HG02678 (cell line): ENCODE results near the gene MBIP.
"Not testable (repeated sequence)": the region's sequence is repeated elsewhere in the genome, so short reads cannot be mapped to it uniquely, and the experiment has no call there.

ENCODE experiments used
- ATAC-seq: cut with Tn5 transposase; IDR thresholded peaks from one replicate; pipeline ENCODE4 v1.9.1; 2021; ENCODE audit warnings: mild to moderate bottlenecking, moderate library complexity; ENCODE audit not compliant: unreplicated experiment

The MBIP gene, protein sequence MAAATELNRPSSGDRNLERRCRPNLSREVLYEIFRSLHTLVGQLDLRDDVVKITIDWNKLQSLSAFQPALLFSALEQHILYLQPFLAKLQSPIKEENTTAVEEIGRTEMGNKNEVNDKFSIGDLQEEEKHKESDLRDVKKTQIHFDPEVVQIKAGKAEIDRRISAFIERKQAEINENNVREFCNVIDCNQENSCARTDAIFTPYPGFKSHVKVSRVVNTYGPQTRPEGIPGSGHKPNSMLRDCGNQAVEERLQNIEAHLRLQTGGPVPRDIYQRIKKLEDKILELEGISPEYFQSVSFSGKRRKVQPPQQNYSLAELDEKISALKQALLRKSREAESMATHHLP

DNA sequence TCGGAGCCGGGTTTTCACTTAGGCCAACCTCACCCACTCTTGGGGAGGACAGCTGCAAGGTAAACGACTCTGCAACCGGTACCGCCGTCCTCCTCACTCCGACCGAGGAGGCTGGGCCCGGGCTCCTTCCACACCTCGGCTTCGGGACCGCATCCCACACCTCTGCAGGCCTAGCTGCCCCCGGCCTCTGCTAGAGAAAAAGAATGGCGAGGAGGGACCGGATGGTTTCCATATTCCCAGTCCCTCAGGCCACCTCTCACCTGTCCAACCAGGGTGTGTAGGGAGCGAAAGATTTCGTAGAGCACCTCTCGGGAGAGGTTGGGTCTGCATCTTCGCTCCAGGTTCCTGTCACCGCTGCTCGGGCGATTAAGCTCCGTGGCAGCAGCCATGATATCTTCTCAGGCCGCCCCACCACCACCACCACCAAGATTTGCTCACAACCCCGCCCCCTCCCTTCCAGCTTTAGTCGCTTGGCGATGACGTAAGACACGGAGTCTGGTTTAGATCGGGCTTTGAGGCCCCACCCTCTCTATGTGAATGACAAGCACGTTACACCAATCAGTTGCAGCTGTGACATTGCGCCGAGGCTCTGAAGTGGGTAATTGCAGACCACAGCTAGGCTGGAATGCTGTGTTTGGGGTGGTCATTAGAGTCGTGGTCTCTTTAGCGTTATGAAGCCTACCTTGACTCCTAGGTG, at the start of gene MBIP:
Gene MBIP, minus strand, starts transcription at position 438 of the 697 bp plus-strand sequence. Its CDS starts 49 bp downstream, at position 389.
- ATAC-seq: peak; percentile 98

DNA sequence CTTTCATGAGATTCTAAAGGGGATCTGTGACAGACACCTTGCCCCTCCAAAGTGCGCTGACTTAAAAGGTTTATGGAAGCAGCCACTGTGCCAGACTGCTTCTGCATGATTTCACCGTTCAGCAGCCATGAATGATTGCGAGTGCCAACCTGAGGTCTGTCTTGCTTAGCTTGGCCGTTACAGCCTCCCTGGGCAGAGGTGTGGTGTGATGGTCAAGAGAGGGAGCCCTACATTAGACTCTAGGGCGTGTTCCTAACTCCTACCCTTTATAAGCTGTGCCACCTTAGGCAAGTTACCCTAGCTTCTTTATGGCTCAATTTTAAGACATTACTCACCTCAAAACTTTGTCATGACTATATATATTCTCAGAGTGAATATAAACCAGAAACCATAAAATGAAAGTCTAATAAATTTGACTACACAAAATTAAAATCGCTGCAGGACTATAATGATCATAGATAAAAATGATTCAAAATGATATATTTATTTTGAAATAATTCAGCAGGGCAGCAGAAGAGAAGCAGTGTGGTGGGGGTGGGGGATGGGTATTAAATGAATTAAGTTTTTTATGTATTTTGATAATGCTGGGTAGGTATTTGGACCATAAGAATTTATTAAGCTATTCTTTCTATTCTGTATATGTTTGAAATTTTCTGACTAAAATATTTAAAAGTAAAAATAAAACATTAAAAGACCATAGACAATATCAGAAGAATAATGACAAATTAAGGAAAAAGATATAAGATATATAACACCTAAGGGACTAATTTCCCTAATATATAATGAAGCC, 47.7 kb upstream of the MBIP start:
- no peak for ATAC-seq

DNA sequence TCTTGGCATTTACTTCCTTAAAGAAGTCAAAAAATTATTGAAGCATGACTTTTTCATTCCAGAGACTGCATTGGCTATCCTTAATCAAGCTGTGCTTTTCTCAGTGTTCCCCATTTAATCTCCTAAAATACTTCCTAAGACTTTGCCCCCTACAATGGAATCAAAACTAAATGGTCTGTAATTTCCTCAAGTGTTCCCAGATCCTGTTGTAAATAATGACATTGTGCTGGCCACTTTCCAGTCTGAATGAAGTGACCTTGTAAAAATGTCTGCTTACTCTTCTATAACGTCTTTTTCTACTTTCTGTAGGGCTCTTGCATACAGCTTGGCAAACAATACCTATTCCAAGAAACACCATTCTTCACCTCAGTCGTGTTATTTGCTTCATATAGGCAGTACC, 45.3 kb upstream of the MBIP start:
- no peak for ATAC-seq

DNA sequence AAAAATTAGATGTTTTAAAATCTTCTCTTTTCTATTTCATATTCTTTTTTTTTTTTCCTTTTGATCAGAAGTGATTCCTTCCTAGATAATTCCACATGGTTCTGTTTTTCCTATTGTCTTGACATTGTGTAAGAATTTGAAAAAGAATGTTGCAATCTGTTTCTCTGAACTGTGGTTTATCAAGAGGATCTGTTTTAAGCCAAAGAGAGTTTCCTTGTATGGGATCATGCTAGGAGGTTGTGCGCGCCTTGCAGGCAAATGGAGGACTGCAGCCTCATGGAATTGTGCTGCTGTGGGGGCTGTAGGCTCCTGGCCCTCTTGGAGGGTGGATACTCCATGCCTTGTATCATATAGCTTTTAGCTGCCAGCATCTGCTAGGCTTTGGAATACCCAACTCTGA, 43.3 kb upstream of the MBIP start:
- ATAC-seq: no peak

DNA sequence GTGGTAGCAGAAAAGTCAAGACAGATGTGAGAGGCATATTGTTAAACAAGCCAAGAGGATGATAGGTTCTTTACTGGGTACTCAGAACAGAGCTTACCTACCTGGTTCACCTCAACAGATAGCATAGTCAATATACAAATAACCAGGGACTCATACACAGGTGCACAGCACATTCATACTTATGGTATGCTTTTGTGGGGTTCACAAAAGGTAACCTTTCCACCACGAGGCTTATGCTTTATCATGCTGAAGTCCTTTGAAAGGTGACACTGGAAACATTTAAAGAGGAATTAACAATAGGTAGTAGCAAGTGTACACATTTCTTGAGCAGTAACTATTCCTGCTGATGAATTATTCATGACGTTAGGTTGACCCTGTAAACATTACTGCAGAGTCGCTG, 42.2 kb upstream of the MBIP start:
- ATAC-seq: no peak

DNA sequence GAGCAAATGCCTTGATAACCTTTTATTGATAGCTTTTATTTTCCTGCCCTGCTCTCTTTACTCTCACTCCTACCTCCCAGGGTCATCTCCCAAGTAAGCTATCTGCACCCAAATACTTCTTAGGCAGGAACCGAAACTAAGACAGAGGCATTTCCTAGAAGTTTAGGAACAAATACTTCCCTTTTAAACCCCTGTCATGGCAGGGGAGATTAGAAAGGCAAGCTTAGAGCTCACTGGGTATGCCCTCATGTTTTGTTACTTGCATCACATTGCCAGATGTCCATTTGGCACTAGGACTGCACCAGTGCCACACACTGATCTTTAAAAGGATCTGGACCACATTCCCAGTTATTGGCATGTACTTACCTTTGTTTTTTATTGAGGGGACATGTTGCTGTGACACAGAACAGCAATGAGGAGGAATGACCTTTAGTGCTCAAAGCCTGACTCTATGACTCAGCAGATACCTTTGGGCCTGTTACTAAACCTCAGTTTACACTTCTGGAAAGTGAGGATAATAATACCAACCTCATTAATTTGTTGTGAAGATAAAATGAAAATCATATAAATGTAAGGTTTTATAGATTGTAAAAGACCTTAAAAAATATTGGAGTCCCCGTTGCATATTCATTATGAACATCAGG, 40.9 kb upstream of the MBIP start:
- no peak for ATAC-seq

DNA sequence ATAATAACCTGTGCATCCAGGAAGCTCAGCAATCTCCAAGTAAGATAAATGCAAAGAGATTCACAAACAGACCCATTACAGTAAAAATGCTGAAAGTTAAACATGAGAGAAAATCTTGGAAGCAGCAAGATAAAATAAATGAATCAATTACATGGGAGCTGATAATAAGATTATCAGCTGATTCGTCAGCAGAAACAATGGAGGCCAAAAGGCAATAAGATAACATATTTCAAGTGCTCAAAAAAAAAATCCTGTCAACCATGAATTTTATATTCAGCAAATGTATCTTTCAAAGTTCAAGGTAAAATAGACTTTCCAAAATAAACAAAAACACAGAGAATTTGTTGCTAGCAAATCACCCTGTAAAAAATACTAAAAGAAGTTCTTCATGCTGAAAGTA, 36.4 kb upstream of the MBIP start:
- ATAC-seq: no peak

DNA sequence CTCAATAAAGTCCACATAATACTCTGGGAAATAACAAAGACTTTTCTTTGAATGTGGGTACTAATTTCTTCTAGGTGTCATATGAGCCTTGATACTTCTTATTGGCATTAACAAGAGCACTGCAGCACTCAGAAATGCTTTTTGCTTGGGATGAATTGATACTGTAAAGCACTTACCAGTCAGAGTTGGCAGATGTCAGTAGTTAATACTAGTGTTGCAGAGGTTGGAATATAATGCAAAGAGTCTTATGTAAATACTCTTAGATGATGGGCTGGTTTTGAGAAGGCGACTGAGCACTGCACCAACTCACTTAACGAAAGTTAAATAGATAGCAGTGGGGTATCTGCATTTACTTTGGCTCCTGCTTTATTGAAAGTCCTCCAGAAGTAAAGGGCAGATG, 25.6 kb upstream of the MBIP start:
- ATAC-seq: no peak

DNA sequence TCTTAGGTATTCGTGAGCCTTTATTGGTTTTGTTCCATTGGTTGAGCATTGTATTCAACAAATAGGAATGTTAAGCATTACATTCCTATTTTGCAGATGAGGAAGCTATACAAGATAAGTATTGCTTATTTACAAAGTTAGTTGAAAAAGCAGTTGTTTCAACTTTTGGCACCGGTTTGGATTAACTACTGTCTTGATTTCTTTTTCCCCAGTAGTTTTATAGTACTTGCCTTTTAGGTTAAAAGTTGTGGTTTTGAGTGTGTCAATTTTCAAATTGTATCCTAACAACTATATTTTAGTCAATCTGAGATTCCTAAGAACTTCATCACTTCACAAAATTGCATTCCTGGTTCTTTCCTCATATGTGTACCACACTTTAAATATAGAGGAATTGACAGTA, 23.8 kb upstream of the MBIP start:
- no peak for ATAC-seq

DNA sequence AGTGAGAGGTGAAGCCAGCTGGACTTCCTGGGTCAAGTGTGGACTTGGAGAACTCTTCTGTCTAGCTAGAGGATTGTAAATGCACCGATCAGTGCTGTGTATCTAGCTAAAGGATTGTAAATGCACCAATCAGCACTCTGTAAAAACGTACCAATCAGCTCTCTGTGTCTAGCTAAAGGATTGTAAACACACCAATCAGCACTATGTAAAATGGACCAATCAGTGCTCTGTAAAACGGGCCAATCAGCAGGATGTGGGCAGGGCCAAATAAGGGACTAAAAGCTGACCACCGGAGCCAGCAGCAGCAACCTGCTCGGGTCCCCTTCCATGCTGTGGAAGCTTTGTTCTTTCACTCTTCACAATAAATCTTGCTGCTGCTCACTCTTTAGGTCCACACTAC, 21.4 kb upstream of the MBIP start:
- ATAC-seq: not testable (repeated sequence)

DNA sequence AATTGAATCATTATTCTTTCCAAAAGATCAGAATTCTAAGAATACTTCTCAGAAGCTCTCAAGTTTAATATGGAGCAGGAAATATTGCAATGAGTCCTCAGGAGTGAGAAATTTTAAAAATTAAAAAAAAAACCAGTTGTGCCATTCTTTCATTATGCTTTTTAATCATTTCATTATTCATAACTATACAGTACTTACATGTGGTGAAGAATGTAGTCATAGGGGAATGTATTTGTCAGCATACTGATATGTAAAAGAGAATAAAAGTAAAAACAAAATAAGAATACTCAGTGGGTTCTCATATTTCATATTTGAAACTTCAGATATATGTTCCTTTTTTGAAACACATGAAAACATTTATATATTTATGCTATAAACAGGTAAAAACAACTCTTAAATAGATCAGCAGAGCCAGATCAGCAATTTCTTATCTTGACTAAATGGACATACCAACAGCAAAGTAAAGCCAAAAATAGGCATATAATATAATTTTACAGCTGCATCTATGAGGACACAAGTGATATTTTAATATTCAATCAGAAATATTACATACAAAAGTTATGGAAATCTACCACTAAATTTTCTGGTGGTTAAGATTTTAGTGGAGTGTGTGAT, 19.9 kb upstream of the MBIP start:
- ATAC-seq: no peak

DNA sequence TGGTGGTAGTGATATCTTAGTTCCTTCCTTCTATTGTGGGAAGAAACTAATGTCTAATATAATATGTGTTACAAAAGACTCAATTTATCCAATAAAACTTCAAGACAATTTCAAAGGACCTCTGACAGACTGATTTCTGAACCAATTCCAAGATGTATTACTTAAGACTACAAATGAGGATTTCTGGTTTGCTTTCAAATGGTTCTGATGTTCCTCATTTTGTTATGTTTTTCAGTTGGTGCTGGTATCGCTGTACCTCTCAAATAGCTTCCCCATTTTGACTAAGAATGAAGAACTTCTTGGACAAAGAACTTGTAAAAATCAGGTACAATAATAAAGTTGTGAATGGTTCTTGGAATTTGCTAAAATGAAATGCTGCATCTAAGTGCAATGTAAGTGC, 19.4 kb upstream of the MBIP start:
- no peak for ATAC-seq

DNA sequence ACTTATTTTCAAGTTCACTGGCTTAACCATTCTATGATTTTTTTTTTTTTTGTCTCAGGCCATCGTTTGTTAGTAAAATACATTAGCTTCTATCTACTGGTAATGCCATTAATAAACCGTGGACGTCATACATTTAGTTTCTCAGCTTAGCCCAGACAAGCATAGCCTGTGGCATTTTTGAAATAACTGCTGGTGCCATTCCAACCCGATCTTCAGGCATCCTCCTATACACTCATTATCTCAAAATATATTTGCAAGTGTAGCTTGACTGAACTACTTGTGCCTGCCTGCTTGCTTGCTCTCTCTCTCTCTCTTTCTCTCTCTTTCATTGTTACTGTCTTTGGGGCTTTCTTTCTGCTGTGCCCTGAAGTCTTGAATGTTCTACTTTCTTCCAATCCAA, 12.7 kb upstream of the MBIP start:
- no peak for ATAC-seq

DNA sequence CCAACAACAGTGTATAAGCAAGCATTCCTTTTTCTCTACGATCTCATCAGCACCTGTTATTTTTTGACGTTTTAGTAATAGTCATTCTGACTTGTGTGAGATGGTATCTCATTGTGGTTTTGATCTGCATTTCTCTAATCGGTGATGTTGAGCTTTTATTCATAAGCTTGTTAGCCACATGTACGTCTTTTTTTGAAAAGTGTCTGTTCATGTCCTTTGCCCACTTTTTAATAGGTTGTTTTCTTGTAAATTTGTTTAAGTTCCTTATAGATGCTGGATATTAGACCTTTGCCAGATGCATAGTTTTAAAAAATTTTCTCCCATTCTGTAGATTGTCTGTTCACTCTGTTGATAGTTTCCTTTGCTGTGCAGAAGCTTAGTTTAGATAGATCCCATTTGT, 7.1 kb upstream of the MBIP start:
- ATAC-seq: not testable (repeated sequence)

DNA sequence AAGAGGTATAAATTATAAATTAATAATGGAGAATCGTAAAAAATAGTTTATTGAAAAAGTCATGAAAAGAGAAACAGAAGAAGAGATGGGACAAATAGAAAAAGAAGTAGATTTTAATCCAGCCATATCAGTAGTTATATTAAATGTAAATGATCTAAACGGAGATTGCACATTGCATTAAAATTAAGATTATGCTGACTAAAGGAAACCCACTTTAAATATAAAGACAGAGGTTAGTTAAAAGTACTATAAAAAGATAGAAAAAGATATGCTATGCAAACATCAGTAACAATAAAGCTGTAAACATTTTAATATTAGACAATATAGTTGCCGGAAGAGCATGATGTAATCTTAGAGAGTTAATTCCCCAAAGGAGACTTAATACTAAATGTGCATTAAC, 5.4 kb upstream of the MBIP start:
- ATAC-seq: no peak

DNA sequence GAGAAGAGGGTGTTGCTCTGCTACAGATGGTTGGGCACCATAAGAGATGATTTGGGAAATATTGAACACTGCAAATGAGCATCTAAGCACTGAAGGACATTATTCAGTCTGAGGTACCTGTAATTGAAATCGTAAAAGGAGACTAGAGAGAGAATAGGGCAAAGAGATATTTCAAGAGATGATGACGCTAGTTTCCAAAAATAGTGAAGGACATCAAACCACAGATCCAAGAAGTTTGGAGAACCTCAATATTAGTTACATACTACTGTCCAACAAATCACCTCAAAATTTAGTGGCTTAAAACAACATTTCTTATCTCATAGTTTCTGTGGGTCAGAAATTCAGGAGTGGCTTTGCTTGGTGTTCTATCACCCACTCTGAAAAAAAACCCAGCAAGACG, 4.5 kb upstream of the MBIP start:
- ATAC-seq: no peak

DNA sequence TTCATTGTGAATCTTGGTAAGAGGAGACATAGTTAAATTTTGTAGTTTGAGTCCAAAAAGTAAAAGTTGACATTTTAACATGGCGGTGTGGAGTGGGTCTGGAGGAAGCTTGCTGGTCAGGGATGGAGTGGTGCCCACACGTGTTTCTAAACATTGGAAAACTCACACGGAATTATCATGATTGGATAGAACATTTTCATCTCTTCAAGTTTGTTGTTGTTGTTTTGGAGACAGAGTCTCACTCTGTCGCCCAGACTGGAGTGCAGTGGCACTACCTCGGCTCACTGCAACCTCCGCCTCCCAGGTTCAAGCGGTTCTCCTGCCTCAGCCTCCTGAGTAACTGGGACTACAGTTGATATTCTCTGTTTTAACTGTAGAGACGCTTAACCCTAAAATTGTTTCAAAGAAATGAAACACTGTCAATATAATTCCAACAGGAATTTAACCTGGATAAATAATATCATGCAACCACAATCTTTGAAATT, 502 bp upstream of the MBIP start:
- ATAC-seq: peak; percentile 30

DNA sequence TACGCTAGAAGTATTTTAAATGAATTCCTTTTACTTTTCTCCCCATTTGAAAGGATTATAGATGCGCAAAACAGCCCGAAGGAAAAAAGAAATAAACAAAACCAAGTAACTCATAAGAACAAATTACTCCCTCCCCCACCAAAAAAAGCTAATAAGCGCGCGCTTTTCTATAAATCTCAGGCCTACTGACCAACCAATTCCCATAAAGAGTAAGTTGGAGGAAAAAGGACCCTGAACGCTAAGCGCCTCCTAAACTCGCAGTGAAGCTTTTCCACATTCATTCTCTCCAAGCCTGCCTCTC, 588 bp downstream of the MBIP start:
- no peak for ATAC-seq

DNA sequence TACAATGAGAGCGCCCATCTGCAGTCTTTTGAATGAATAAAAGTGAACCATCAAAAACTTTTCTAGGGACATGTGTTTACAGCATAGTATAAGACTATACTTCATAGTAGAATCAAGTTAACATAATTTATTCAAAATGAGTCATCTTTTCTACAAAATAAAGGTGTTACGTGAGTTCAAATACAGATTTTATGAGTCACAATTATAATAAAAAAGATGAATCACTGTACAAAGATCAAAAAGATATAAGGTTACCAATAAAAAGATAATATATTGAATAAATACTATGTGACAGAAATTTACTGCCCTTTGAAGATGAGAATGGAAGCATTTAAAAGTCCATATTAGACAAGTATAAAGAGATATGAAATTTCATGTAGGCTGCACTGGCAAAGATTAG, 2.8 kb downstream of the MBIP start:
- ATAC-seq: no peak

DNA sequence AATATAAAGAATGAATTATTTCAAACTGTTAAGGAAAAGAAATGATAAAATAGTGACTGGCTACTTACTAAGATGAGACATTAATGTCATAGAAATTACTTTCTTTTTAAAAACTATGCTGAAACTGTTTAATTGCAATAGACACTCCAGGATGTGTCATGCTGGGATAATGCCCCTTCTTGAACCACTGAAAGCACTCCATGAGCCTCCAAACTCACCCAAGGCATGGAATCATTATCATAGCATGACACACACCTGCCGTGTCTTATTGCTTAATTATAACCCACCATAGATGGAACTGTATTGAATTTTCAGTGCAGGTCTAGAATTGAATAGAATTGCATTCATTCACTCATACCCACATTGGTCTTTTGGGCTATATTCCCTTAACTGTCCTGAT, 4.3 kb downstream of the MBIP start:
- no peak for ATAC-seq
